ENCODE results near the gene PNLIP.

PNLIP gene

GRCh38 chr10:116542007-116542677 is 3.6 kb upstream of the PNLIP start:
- no peak overlapping the region for H2AFZ ChIP-seq (ENCODE audit: insufficient read depth, low read length, poor library complexity)
- H3K36me3 ChIP-seq (ENCODE audit: control insufficient read depth in 1 of 2, insufficient read depth in 2 of 2, low read length in 2 of 2) = peaks cover 0 to 1% of the 10 kb centered on the region in 2 experiments
- no peak overlapping the region for H2AK5ac ChIP-seq (ENCODE audit: low read length)
- H3K79me2 ChIP-seq (ENCODE audit: control insufficient read depth, insufficient read depth, low read length, poor library complexity) = no peaks in the 10 kb centered on the region
- no peak overlapping the region for H3K23ac ChIP-seq (ENCODE audit: low read length)
- no peaks in the 10 kb centered on the region for H3K9me3 ChIP-seq (ENCODE audit: insufficient read depth, low read depth, low read length)
- no peaks in the 10 kb centered on the region for H3K79me1 ChIP-seq (ENCODE audit: low read length)
- H2BK120ac ChIP-seq (ENCODE audit: insufficient read depth, low read length, poor library complexity) = no peak overlapping the region
- no peaks in the 10 kb centered on the region for H3K4me1 ChIP-seq (ENCODE audit: control insufficient read depth in 1 of 2, insufficient read depth in 2 of 2, low read length in 2 of 2)
- no peak overlapping the region for H3K18ac ChIP-seq (ENCODE audit: low read length)
- H2BK5ac ChIP-seq (ENCODE audit: low read depth, low read length, poor library complexity) = no peak overlapping the region
- no peak overlapping the region for H4K12ac ChIP-seq (ENCODE audit: low read depth, low read length)
- H3K9ac ChIP-seq (ENCODE audit: low read length) = no peak overlapping the region
- no peak overlapping the region for H3K4me2 ChIP-seq (ENCODE audit: low read length)
- H4K91ac ChIP-seq (ENCODE audit: low read depth, low read length) = no peak overlapping the region
- no peaks in the 10 kb centered on the region for H3K27me3 ChIP-seq (ENCODE audit: insufficient read depth, low read length)
- no peak for DNase-seq
- H4K8ac ChIP-seq (ENCODE audit: low read depth, low read length) = no peak overlapping the region
- no peak overlapping the region for H3K4ac ChIP-seq (ENCODE audit: low read depth, low read length)
- H2BK12ac ChIP-seq (ENCODE audit: low read length) = no peak overlapping the region
- H3K4me3 ChIP-seq (ENCODE audit: low read depth, low read length) = no peak overlapping the region
- H3K27ac ChIP-seq (ENCODE audit: low read depth, low read length) = no peak overlapping the region
- H3K14ac ChIP-seq (ENCODE audit: low read length) = no peak overlapping the region

GRCh38 chr10:116545122-116545521 is 609 bp upstream of the PNLIP start:
- Histone ChIP-seq H3K4me1 (ENCODE audit: control insufficient read depth in 1 of 2, insufficient read depth in 2 of 2, low read length in 2 of 2) (no peaks in the 10 kb centered on the region), H3K79me2 (ENCODE audit: control insufficient read depth, insufficient read depth, low read length, poor library complexity) (no peaks in the 10 kb centered on the region), H3K9me3 (ENCODE audit: insufficient read depth, low read depth, low read length) (no peaks in the 10 kb centered on the region), H3K9ac (ENCODE audit: low read length) (no peak overlapping the region), H2BK120ac (ENCODE audit: insufficient read depth, low read length, poor library complexity) (no peak overlapping the region), H3K27me3 (ENCODE audit: insufficient read depth, low read length) (no peaks in the 10 kb centered on the region), H2BK12ac (ENCODE audit: low read length) (no peak overlapping the region), H2AK5ac (ENCODE audit: low read length) (no peak overlapping the region), H3K36me3 (ENCODE audit: control insufficient read depth in 1 of 2, insufficient read depth in 2 of 2, low read length in 2 of 2) (peaks cover 0 to 1% of the 10 kb centered on the region in 2 experiments), H3K4me2 (ENCODE audit: low read length) (no peak overlapping the region), H3K14ac (ENCODE audit: low read length) (no peak overlapping the region), H3K18ac (ENCODE audit: low read length) (no peak overlapping the region), H2AFZ (ENCODE audit: insufficient read depth, low read length, poor library complexity) (no peak overlapping the region), H4K12ac (ENCODE audit: low read depth, low read length) (no peak overlapping the region), H3K23ac (ENCODE audit: low read length) (no peak overlapping the region), H3K4ac (ENCODE audit: low read depth, low read length) (no peak overlapping the region), H2BK5ac (ENCODE audit: low read depth, low read length, poor library complexity) (no peak overlapping the region), H3K27ac (ENCODE audit: low read depth, low read length) (no peak overlapping the region), H3K79me1 (ENCODE audit: low read length) (no peaks in the 10 kb centered on the region), H4K8ac (ENCODE audit: low read depth, low read length) (no peak overlapping the region), H3K4me3 (ENCODE audit: low read depth, low read length) (no peak overlapping the region), H4K91ac (ENCODE audit: low read depth, low read length) (no peak overlapping the region)
- no peak for DNase-seq
- WGBS (ENCODE audit: extremely low coverage, insufficient coverage, insufficient read length) = no CpG with 5 or more reads among the region's 1 CpG

DNA sequence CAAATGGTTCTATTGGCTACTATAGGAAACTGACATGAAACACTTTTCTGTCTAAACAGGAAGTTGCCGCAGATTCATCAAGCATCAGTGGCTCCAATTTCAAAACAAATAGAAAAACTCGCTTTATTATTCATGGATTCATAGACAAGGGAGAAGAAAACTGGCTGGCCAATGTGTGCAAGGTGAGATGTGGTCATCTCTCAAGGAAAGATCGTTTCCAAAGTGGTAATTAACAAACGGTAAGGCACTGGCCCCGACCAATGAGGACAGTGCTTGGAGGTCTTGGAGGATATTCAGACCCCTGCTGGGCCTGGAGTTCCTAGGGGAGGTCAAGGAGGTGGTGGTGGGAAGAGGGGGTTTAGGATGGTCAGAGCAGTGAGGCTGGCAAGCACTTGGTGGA is 2.6 kb downstream of the PNLIP start:
- no peak overlapping the region for H3K4ac ChIP-seq (ENCODE audit: low read depth, low read length)
- H3K4me2 ChIP-seq (ENCODE audit: low read length) = no peak overlapping the region
- no peak overlapping the region for H4K12ac ChIP-seq (ENCODE audit: low read depth, low read length)
- no peak for DNase-seq
- no peak overlapping the region for H2BK120ac ChIP-seq (ENCODE audit: insufficient read depth, low read length, poor library complexity)
- H2BK12ac ChIP-seq (ENCODE audit: low read length) = no peak overlapping the region
- no peak overlapping the region for H2AK5ac ChIP-seq (ENCODE audit: low read length)
- H3K18ac ChIP-seq (ENCODE audit: low read length) = no peak overlapping the region
- H2BK5ac ChIP-seq (ENCODE audit: low read depth, low read length, poor library complexity) = no peak overlapping the region
- no peaks in the 10 kb centered on the region for H3K9me3 ChIP-seq (ENCODE audit: insufficient read depth, low read depth, low read length)
- no peak overlapping the region for H2AFZ ChIP-seq (ENCODE audit: insufficient read depth, low read length, poor library complexity)
- no peak overlapping the region for H3K9ac ChIP-seq (ENCODE audit: low read length)
- no peak overlapping the region for H3K23ac ChIP-seq (ENCODE audit: low read length)
- H3K27me3 ChIP-seq (ENCODE audit: insufficient read depth, low read length) = no peaks in the 10 kb centered on the region
- whole genome bisulfite sequencing (ENCODE audit: extremely low coverage, insufficient coverage, insufficient read length) = no CpG with 5 or more reads among the region's 5 CpGs
- H3K14ac ChIP-seq (ENCODE audit: low read length) = no peak overlapping the region
- no peaks in the 10 kb centered on the region for H3K79me2 ChIP-seq (ENCODE audit: control insufficient read depth, insufficient read depth, low read length, poor library complexity)
- no peaks in the 10 kb centered on the region for H3K79me1 ChIP-seq (ENCODE audit: low read length)
- H3K4me1 ChIP-seq (ENCODE audit: control insufficient read depth in 1 of 2, insufficient read depth in 2 of 2, low read length in 2 of 2) = no peaks in the 10 kb centered on the region
- no peak overlapping the region for H4K91ac ChIP-seq (ENCODE audit: low read depth, low read length)
- no peak overlapping the region for H3K4me3 ChIP-seq (ENCODE audit: low read depth, low read length)
- H3K27ac ChIP-seq (ENCODE audit: low read depth, low read length) = no peak overlapping the region
- peaks cover 0 to 1% of the 10 kb centered on the region in 2 experiments for H3K36me3 ChIP-seq (ENCODE audit: control insufficient read depth in 1 of 2, insufficient read depth in 2 of 2, low read length in 2 of 2)
- no peak overlapping the region for H4K8ac ChIP-seq (ENCODE audit: low read depth, low read length)

- no peaks in the 10 kb centered on the region for H3K9me3 ChIP-seq (ENCODE audit: insufficient read depth, low read depth, low read length)
- no peak overlapping the region for H3K4me3 ChIP-seq (ENCODE audit: low read depth, low read length)
Measured at GRCh38 chr10:116553378-116553980, 7.7 kb downstream of the PNLIP start.

More at GRCh38 chr10:116553378-116553980, 7.7 kb downstream of the PNLIP start:
- Histone ChIP-seq H2BK120ac (ENCODE audit: insufficient read depth, low read length, poor library complexity) (no peak overlapping the region), H3K9ac (ENCODE audit: low read length) (no peak overlapping the region), H2BK5ac (ENCODE audit: low read depth, low read length, poor library complexity) (no peak overlapping the region), H3K18ac (ENCODE audit: low read length) (no peak overlapping the region), H3K79me2 (ENCODE audit: control insufficient read depth, insufficient read depth, low read length, poor library complexity) (no peaks in the 10 kb centered on the region), H4K91ac (ENCODE audit: low read depth, low read length) (no peak overlapping the region), H2BK12ac (ENCODE audit: low read length) (no peak overlapping the region), H3K36me3 (ENCODE audit: control insufficient read depth in 1 of 2, insufficient read depth in 2 of 2, low read length in 2 of 2) (no peaks in the 10 kb centered on the region), H2AK5ac (ENCODE audit: low read length) (no peak overlapping the region), H3K4me2 (ENCODE audit: low read length) (no peak overlapping the region), H3K23ac (ENCODE audit: low read length) (no peak overlapping the region), H3K27me3 (ENCODE audit: insufficient read depth, low read length) (no peaks in the 10 kb centered on the region), H2AFZ (ENCODE audit: insufficient read depth, low read length, poor library complexity) (no peak overlapping the region), H3K4me1 (ENCODE audit: control insufficient read depth in 1 of 2, insufficient read depth in 2 of 2, low read length in 2 of 2) (no peaks in the 10 kb centered on the region), H3K79me1 (ENCODE audit: low read length) (no peaks in the 10 kb centered on the region), H3K27ac (ENCODE audit: low read depth, low read length) (no peak overlapping the region), H3K14ac (ENCODE audit: low read length) (no peak overlapping the region), H3K4ac (ENCODE audit: low read depth, low read length) (no peak overlapping the region), H4K12ac (ENCODE audit: low read depth, low read length) (no peak overlapping the region), H4K8ac (ENCODE audit: low read depth, low read length) (no peak overlapping the region)
- peak; percentile 10 to 20 for DNase-seq
- no CpG with 5 or more reads among the region's 13 CpGs for WGBS (ENCODE audit: extremely low coverage, insufficient coverage, insufficient read length)

All from trophoblast cell (in vitro differentiated cells and primary cell).